HG02970 (cell line): ENCODE data around the gene SYT5.
"Not testable (repeated sequence)": the region's sequence is repeated elsewhere in the genome, so short reads cannot be mapped to it uniquely, and the experiment has no call there.

ENCODE experiments used
- ATAC-seq: cut with Tn5 transposase; IDR thresholded peaks from one replicate; pipeline ENCODE4 v1.9.1; 2021; ENCODE audit warnings: mild to moderate bottlenecking, moderate library complexity, moderate number of reproducible peaks; ENCODE audit not compliant: unreplicated experiment, low FRiP score

SYT5 gene

DNA sequence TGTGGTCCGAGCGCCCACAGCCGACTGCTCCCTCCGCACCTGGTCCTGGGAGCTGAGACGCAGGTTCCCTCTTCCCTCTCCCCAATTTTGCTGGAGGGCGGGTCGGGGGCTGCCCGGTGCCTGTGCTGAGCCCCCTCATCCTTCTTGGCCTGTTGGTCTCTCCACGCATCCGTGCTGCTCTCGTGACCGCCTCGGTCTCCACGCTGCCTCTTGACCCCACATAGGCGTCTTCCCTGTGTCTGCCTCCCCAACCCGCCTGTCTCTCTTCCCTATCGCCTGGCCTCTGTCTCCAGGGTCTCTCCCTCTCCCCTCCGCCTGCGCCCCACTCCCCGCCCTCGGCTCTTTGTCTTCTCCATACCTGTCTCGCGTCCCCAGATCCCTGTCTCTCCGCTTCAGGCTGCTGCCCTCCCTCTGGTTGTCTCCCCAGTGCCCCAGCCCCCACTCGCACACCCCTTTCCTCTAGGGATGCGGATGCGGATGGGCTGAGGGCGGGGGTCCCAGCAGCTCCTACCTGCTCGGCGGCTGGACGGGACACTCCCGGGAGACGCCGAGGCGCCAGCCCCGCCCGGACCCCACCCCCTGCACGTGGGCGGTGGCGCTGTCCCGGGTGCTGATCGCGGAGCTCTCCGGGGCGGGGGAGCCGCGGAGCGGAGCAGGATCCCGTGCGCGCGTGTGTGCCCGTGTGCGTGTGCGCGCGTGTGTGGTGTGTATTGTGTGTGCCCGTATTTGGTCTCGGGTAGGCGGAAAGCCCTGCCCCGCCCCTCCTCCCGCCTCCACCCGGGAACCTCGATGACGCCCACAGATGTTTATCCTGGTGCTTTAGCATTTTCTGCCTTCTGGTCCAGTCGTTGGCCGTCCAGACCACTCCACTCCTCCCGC is at the start of gene SYT5:
TSS of gene SYT5 (minus strand) at position 684 of the 879 bp plus-strand sequence. CDS start 1,248 bp downstream, outside the sequence.
- no peak for ATAC-seq

- no peak for ATAC-seq
Measured at GRCh38 chr19:55229789-55230182, 49.7 kb upstream of the SYT5 start.

GRCh38 chr19:55229145-55229788 is 49.2 kb upstream of the SYT5 start:
- ATAC-seq: no peak

- ATAC-seq: no peak
Measured at GRCh38 chr19:55228403-55229031, 48.4 kb upstream of the SYT5 start, which contains the start of gene TMEM86B. TMEM86B (minus strand) TSS chr19:55228763; CDS start chr19:55228741, 22 bp downstream.

DNA sequence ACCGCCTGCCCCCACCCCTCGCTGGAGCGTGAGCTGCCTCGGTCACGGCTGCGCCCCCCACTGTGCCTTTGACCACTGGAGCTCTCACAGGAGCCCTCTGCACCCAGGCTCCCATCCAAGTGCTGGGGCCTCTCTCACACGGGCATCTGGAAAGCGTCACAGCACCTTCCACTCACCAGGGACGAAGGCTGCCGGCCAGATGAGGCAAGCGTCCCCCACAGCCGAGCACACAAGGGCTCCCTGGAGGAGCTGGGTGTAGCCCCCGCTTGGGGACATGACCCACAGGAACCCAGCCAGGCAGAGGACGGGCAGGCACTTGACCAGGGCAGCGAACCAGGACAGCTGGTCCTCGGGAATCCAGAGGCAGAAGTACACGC is 47.9 kb upstream of the SYT5 start:
- ATAC-seq: no peak

DNA sequence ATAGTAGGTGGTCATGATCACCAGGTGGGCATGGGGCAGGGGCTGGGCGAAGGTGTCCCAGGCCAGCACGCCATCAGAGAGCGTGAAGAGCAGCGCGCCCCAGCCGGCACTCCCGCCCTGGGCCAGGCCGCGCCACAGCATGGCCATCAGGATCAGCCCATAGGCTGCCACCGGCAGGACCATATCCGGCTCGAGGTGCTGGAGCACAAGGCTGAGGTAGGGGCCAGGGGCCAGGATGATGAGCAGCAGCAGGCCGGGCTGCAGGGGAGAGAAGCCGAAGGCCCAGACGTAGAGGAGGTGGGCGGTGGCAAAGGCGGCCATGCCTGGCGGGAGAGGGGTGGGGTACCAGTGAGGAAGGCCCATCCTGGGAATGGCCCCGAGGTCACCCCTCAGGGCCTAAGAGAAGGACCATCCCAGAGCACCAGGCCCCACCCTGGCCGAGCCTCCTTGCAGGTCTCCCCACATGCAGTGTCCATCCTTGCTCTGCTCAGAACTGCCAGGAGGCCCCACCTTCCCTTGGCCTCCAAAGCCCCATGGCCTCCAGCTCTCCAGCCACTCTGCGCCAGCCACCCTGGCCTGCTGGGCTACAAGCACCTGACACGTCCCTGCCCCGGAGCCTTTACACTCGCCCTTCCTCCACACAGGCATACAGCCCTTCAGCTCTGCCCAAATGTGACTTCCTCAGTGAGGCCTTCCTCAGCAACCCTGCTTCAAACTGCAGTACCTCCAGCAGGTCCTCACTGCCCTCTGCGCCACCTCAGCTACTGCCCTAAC is 47.3 kb upstream of the SYT5 start:
- ATAC-seq: no peak

DNA sequence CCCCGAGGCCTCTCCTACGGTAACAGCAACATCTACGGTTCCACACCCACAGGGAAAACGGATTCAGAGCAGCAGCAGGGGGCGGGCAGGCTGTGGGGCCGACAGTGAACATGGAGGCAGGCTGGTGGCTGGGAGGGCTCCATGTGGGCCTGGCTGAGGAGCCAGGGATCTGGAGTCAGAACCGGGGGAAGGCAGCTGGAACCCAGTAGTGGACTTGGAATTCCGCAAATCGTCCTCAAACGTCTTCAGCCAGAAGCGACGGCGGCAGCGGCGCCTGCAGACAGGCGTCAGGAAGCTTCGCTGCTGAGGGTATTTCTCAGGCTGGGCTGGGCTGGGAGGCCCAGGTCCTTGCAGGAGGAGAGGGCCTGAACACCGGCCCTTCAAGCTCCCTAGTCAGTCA is 46.7 kb upstream of the SYT5 start:
- ATAC-seq: no peak

- ATAC-seq: no peak
Measured at GRCh38 chr19:55226273-55226672, 46.2 kb upstream of the SYT5 start.

- ATAC-seq: no peak
Measured at GRCh38 chr19:55225415-55225958, 45.4 kb upstream of the SYT5 start.

- ATAC-seq: not testable (repeated sequence)
Measured at GRCh38 chr19:55224679-55225414, 44.8 kb upstream of the SYT5 start.

DNA sequence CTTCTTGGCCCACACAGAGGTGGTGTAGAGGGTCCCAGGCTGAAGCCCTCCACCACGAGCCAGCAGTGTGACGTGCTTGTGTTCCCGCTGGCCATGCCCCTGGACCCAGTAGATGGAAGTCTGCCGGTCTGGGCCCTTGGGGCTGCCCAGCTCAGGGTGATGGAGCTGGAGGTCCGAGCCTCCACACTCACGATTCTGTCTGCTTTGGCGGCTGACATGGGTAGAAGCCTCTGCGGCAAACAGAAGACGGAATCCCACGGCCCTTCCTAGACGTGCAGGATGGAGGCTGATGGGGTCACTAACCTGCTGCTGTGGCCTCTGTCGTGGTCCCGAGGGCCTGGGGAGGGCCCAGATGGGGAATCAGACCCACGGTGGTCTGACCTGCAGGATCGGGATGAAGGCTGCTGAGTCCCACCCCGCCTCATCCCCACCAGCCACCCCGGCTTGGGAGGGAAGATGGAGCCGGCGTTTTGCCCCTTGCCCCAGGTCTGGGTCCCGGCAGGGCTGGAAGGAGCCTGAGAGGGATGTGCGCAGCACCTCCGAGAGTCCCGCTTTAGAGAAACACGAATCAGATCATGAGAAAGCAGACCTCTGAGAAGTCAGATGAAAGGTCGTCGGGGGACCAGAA is 44.1 kb upstream of the SYT5 start:
- no peak for ATAC-seq

DNA sequence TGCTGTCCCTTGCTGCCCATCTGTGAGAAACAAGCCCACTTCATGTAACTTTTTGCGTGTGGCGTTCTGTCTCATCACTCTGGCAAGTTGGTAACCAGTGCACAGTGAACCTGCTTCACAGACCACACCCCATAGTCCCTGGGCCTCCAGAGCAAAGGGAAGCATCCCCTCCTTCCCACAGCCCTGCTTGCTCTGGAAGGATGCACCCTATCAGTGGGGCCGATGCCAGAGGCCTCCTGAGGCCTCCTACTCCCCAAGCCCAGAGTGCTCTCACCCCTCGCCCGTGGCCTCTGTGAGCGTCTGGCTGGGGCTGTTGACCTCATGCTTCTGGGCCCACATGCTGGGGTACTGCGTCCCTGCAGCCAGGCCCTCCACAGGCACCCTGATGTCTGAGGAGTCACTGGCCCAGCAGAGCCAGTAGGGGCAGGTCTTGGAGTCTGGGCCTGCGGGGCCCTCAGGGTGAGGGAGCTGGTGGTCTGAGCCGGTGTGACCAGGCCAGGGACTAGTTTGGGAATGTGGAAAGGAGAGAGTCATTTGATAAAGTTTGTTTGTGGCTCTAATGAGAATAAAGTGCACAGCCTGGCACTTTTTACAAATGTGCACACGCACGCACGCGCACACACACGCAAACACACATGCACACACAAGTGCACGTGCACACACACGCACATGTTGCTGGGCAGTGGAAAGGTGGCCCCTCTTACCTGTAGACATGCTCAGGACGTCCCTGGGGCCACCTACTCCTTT is 43.4 kb upstream of the SYT5 start:
- ATAC-seq: no peak

DNA sequence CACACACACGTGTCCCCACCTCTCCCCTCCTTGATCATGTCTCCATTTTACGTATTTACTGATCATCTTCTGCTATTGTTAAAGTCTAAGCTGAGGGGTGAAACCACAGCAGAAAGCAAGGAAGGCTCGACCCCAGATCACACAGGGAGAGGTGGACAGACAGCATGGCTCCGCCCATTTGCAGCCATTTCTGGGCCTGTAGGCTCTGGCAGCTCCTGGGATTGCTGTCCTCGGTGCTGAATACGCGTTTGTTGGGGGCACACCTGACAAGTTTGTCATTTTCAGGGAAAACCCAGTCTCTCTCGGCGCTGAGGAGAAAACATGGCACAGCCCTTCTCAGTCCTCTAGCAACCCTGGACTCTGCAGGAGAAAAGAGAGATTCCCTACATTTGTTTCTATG is 40.4 kb upstream of the SYT5 start:
- ATAC-seq: no peak

DNA sequence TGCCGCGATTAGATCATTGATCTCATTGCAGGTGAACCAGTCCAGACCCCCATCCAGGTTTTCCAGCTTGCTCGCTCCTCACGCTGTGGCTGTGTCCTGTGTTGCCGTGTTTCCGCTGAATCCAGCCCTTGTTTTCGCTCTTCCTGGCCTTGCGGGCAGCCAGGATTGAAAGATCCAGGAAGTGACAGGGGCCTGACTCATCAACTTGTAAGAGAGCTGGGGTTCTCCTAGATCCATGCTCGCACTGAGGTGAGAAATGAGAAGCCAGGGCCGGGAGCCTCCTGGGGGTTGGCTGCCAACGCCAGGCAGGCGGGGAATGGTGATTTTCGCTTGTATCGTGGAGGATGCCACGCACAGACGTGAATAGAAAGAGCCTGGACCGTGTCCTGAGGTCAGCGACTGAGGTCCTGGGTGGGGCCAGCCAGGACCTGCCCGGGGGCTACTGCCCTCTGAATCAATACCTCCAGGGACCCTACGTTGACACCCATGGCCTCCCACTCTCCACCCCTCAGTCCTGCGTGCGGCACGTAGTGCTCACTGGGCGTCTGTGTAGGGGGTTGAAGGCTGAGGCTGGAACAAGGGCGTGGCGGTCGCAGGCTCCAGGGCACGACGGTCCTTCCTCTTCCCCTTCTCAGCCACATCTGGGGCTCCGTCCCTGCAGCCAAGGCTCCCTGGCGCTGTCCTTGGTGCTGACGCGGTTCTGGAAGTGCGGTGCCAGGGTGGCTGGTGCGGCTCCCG is 36.5 kb upstream of the SYT5 start:
- ATAC-seq: no peak

DNA sequence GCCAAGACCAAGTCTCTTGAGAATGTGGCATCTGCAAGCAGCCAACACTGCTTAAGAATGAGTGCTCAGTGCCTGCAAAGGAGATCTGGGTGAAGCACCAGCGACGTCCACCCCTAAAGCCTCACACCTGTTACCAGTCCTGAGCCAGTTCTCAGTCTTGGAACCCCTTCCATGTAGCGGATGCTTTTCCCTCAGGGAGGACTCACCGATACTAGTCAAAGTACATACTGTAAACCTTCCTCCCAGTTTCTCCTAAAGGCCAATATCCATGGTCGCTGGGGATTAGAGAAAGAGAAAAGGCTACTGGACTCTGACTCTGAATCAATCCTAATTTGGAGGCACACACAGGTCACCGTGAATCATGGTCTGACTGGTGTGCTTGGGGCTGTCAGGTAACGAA is 33.5 kb upstream of the SYT5 start:
- no peak for ATAC-seq

DNA sequence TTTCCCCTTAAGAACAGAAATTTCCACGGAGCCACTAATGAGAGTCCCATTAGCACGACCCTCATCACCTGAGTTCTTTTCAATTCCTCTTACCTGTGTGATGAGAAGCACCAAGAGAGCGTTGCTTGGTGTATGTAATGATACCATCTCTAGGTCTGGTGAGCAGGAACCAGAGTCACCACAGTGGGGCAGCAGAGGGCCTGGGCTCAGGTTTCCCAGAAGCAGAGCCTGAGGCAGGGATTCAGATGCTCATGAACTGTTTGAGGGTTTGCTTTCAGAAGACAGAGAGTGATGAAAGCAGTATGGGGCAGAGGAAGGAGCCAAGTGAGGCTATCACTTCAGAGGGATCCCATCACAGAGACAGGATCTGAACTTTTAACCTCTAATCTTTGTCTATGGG is 32.4 kb upstream of the SYT5 start:
- no peak for ATAC-seq

GRCh38 chr19:55209693-55210472 is 29.8 kb upstream of the SYT5 start:
- no peak for ATAC-seq
